ENCODE data around the gene C6orf136. TPM values are rescaled to one million over a fixed set of nuclear protein-coding genes. Genes with fewer than 3 reads are reported as not detected.

The C6orf136 gene
- total and polyA plus RNA-seq, 9 of the 15 experiments (the other 6 are each of a cell fraction or from before 2014, with no cell fraction given) = 14.1 to 63.1 (median 18.4) TPM

DNA sequence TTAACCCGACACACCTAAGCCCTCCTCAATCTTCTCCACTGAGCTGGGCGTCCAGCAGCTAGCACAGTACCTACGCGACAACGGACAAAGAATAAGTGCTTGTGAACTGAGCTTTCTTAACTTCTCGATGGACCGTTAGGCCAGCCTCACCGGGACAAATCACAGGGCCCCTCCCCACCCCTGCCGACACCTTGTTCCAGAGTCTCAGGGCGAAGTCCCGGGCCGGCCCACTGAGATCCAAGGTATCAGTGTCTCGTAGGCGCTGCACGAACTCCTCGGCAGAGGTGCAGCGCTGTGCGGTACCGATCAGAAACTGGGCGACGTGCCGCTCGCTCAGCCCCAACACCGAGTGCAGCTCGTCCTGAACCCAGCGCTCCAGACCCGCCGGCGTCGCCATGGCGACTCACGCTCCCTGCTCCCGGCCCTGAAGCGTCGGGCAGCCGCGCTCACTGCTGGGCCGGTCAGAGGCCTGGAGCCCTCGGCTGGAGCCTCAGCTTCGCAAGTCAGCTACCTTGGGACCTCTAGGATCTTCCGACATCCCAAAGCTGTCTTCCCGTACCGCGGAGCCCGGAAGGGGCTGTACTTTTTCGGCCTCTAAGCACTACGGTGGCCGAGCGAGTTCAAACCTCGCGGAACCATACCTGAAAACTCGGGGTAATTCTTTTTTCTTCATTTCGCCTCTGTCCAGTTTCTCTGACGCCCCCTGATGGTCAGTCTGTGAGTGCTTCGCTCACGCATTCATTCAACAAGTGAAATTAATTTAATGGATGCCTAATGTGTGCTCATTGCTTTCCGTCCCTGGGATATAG, 25.7 kb downstream of the C6orf136 start, which contains the start of gene DHX16 (continued):
- TF ChIP-seq, protein P1, sequence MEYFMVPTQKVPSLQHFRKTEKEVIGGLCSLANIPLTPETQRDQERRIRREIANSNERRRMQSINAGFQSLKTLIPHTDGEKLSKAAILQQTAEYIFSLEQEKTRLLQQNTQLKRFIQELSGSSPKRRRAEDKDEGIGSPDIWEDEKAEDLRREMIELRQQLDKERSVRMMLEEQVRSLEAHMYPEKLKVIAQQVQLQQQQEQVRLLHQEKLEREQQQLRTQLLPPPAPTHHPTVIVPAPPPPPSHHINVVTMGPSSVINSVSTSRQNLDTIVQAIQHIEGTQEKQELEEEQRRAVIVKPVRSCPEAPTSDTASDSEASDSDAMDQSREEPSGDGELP (CRISPR knock-in tag; IDR thresholded peaks at IDR 0.05; ENCODE audit: borderline replicate concordance) = peak; percentile 72; the same call in 1 of the 2 replicates
- TF ChIP-seq NBN (IDR thresholded peaks at IDR 0.05; ENCODE audit: low read depth) (no peak; the same call in 1 of the 2 replicates), ZNF778 (CRISPR knock-in tag; IDR thresholded peaks at IDR 0.05) (no peak), SNIP1 (IDR thresholded peaks at IDR 0.05; ENCODE audit: low read depth) (no peak), XRCC5 (IDR thresholded peaks at IDR 0.05; ENCODE audit: low read depth, low read length) (peak; percentile 82; the same call in 1 of the 2 replicates), DACH1 (IDR thresholded peaks at IDR 0.05; ENCODE audit: partially characterized antibody) (no peak), MAZ (CRISPR knock-in tag; conservative IDR thresholded peaks at IDR 0.05 in 1 of 2, IDR thresholded peaks at IDR 0.05 in 1 of 2) (peak; percentile 75 to 80), ZNF707 (CRISPR knock-in tag; conservative IDR thresholded peaks at IDR 0.05) (no peak), ETV1 (tag; conservative IDR thresholded peaks at IDR 0.05; ENCODE audit: low read depth) (peak; percentile 49; the same call in 1 of the 2 replicates), KLF13 (tag; IDR thresholded peaks at IDR 0.05; ENCODE audit: borderline replicate concordance, low read depth) (peak; percentile 53), ZNF41 (CRISPR knock-in tag; conservative IDR thresholded peaks at IDR 0.05) (no peak), NELFE (IDR thresholded peaks at IDR 0.05; ENCODE audit: insufficient read depth, insufficient read length) (no peak), PHF21A (IDR thresholded peaks at IDR 0.05; ENCODE audit: borderline replicate concordance, low read depth) (no peak), HOXB6 (CRISPR knock-in tag; IDR thresholded peaks at IDR 0.05; ENCODE audit: borderline replicate concordance) (no peak), SRF (CRISPR knock-in tag; IDR thresholded peaks at IDR 0.05) (peak in 1 of 2 experiments; percentile 77; a peak in 1 of 4 replicates), TFAM (CRISPR knock-in tag; conservative IDR thresholded peaks at IDR 0.05) (no peak)
- TF ChIP-seq, protein P2, sequence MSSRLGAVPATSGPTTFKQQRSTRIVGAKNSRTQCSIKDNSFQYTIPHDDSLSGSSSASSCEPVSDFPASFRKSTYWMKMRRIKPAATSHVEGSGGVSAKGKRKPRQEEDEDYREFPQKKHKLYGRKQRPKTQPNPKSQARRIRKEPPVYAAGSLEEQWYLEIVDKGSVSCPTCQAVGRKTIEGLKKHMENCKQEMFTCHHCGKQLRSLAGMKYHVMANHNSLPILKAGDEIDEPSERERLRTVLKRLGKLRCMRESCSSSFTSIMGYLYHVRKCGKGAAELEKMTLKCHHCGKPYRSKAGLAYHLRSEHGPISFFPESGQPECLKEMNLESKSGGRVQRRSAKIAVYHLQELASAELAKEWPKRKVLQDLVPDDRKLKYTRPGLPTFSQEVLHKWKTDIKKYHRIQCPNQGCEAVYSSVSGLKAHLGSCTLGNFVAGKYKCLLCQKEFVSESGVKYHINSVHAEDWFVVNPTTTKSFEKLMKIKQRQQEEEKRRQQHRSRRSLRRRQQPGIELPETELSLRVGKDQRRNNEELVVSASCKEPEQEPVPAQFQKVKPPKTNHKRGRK (tag; IDR thresholded peaks at IDR 0.05) = no peak
- TF ChIP-seq, protein P3, sequence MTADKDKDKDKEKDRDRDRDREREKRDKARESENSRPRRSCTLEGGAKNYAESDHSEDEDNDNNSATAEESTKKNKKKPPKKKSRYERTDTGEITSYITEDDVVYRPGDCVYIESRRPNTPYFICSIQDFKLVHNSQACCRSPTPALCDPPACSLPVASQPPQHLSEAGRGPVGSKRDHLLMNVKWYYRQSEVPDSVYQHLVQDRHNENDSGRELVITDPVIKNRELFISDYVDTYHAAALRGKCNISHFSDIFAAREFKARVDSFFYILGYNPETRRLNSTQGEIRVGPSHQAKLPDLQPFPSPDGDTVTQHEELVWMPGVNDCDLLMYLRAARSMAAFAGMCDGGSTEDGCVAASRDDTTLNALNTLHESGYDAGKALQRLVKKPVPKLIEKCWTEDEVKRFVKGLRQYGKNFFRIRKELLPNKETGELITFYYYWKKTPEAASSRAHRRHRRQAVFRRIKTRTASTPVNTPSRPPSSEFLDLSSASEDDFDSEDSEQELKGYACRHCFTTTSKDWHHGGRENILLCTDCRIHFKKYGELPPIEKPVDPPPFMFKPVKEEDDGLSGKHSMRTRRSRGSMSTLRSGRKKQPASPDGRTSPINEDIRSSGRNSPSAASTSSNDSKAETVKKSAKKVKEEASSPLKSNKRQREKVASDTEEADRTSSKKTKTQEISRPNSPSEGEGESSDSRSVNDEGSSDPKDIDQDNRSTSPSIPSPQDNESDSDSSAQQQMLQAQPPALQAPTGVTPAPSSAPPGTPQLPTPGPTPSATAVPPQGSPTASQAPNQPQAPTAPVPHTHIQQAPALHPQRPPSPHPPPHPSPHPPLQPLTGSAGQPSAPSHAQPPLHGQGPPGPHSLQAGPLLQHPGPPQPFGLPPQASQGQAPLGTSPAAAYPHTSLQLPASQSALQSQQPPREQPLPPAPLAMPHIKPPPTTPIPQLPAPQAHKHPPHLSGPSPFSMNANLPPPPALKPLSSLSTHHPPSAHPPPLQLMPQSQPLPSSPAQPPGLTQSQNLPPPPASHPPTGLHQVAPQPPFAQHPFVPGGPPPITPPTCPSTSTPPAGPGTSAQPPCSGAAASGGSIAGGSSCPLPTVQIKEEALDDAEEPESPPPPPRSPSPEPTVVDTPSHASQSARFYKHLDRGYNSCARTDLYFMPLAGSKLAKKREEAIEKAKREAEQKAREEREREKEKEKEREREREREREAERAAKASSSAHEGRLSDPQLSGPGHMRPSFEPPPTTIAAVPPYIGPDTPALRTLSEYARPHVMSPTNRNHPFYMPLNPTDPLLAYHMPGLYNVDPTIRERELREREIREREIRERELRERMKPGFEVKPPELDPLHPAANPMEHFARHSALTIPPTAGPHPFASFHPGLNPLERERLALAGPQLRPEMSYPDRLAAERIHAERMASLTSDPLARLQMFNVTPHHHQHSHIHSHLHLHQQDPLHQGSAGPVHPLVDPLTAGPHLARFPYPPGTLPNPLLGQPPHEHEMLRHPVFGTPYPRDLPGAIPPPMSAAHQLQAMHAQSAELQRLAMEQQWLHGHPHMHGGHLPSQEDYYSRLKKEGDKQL (CRISPR knock-in tag; IDR thresholded peaks at IDR 0.05; ENCODE audit: borderline replicate concordance) = no peak

Measured in K562 (cell line).